Dedifferentiated amniotic fluid mesenchymal stem cell (primary cell): ENCODE results near the gene COX19.
"Not testable (repeated sequence)": the region's sequence is repeated elsewhere in the genome, so short reads cannot be mapped to it uniquely, and the experiment has no call there.

ENCODE experiments used
- DNase-seq: peaks from one replicate; pipeline ENCODE4 v3.0.0-alpha.2; 2016; ENCODE audit errors: extremely low spot score

The COX19 gene

GRCh38 chr7:945147-945555 is 30.2 kb downstream of the COX19 start:
- DNase-seq, result no peak

- no peak for DNase-seq
Measured at GRCh38 chr7:944744-945143, 30.6 kb downstream of the COX19 start.

- DNase-seq, result not testable (repeated sequence)
Measured at GRCh38 chr7:943793-944192, 31.6 kb downstream of the COX19 start.

GRCh38 chr7:940599-941408 is 34.5 kb downstream of the COX19 start:
- no peak for DNase-seq

- DNase-seq, result no peak
Measured at GRCh38 chr7:939843-940242, 35.5 kb downstream of the COX19 start.

GRCh38 chr7:938546-939185 is 36.7 kb downstream of the COX19 start:
- no peak for DNase-seq

GRCh38 chr7:937856-938484 is 37.4 kb downstream of the COX19 start:
- DNase-seq, result no peak

- DNase-seq, result no peak
Measured at GRCh38 chr7:936386-937054, 38.8 kb downstream of the COX19 start.

GRCh38 chr7:935874-936385 is 39.4 kb downstream of the COX19 start:
- DNase-seq, result no peak

- DNase-seq, result no peak
Measured at GRCh38 chr7:935164-935873, 40.0 kb downstream of the COX19 start.

- no peak for DNase-seq
Measured at GRCh38 chr7:934469-935163, 40.7 kb downstream of the COX19 start.

GRCh38 chr7:932651-932975 is 42.7 kb downstream of the COX19 start:
- no peak for DNase-seq

- no peak for DNase-seq
Measured at GRCh38 chr7:931871-932650, 43.3 kb downstream of the COX19 start.

- no peak for DNase-seq
Measured at GRCh38 chr7:930975-931758, 44.2 kb downstream of the COX19 start.

GRCh38 chr7:929311-929711 is 46.0 kb downstream of the COX19 start:
- no peak for DNase-seq

GRCh38 chr7:927031-927671 is 48.2 kb downstream of the COX19 start:
- DNase-seq, result no peak

- no peak for DNase-seq
Measured at GRCh38 chr7:926061-927030, 49.0 kb downstream of the COX19 start.

GRCh38 chr7:925601-926000 is 49.7 kb downstream of the COX19 start:
- no peak for DNase-seq
